ENCODE measurements around the gene PLCH1.
A peak's percentile ranks its signal among the peaks of the same experiment; 100 is the strongest.

The PLCH1 gene, protein sequence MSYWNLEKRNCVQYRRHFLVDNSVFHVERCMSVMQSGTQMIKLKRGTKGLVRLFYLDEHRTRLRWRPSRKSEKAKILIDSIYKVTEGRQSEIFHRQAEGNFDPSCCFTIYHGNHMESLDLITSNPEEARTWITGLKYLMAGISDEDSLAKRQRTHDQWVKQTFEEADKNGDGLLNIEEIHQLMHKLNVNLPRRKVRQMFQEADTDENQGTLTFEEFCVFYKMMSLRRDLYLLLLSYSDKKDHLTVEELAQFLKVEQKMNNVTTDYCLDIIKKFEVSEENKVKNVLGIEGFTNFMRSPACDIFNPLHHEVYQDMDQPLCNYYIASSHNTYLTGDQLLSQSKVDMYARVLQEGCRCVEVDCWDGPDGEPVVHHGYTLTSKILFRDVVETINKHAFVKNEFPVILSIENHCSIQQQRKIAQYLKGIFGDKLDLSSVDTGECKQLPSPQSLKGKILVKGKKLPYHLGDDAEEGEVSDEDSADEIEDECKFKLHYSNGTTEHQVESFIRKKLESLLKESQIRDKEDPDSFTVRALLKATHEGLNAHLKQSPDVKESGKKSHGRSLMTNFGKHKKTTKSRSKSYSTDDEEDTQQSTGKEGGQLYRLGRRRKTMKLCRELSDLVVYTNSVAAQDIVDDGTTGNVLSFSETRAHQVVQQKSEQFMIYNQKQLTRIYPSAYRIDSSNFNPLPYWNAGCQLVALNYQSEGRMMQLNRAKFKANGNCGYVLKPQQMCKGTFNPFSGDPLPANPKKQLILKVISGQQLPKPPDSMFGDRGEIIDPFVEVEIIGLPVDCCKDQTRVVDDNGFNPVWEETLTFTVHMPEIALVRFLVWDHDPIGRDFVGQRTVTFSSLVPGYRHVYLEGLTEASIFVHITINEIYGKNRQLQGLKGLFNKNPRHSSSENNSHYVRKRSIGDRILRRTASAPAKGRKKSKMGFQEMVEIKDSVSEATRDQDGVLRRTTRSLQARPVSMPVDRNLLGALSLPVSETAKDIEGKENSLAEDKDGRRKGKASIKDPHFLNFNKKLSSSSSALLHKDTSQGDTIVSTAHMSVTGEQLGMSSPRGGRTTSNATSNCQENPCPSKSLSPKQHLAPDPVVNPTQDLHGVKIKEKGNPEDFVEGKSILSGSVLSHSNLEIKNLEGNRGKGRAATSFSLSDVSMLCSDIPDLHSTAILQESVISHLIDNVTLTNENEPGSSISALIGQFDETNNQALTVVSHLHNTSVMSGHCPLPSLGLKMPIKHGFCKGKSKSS (N-terminal part only)

DNA sequence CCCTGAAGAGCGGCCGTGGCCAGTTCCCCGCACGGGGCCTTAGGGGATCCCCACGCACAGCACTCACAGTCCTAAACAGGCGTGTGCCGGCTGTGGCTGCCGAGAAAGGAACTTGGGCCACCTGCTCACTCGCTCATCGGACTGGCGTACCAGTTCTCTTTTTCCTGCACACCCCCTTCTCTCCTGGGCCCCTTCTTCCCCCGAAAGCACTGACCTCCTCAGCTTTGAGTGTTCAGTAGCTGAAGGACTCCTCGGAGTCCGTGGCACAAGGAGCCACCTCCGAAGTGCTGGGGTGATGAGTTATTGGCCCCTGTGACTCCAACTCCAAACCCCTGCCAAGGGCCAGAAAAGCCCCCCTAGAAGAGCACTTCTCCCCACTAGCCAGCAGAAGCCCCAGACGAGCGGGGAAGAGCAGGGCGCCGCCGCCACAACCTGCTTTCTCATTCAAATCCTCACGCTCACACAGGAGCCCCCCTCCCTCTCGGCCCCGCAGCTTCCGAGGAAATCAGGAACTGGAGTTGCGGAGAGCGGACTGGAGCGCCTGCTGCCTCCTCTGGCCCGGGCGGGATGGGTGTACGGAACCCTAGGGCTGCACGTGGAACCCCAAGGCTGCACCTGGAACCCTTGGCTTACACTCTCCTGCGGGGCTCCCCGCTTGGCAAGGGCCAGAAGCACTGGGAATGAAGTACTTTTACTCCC lies at the start of gene PLCH1:
PLCH1 (minus strand) TSS at position 446 of the 699 bp plus-strand sequence. CDS start 40,847 bp downstream, outside the sequence.
- peak; percentile 46 for DNase-seq

DNA sequence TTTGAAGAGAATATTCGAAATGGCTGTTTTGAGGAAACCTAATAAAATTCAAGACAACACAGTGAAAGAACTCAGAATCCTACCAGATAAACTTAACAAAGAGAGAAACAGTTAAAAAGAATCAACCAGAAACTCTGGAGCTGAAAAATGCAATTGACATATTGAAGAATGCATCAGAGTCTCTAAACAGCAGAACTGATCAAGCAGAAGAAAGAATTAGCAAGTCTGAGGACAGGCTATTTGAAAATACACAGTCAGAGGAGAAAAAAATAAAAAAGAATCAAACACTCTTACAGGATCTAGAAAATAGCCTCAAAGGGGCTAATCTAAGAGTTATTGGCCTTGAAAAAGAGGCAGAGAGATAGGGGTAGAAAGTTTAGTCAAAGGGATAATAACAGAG lies 47.7 kb upstream of the PLCH1 start:
- no peak for DNase-seq

DNA sequence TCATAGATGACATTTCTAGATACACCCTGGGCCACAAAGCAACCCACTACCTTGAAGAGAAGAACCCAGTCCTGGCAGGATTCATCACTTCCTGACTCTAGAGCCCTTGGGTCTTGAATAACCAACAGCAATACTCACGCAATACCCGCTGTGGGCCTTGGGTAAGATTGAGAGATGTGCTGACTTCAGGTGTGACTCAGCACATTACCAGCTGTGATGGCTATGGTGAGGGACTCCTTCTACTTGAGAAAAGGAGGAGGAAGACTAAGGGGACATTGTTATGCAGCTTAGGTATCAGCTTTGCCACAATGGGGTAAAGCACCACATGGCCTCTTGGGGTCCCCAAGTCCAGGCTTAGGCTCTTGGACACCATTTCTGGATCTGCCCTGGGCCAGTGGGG lies 46.3 kb upstream of the PLCH1 start:
- DNase-seq = no peak

DNA sequence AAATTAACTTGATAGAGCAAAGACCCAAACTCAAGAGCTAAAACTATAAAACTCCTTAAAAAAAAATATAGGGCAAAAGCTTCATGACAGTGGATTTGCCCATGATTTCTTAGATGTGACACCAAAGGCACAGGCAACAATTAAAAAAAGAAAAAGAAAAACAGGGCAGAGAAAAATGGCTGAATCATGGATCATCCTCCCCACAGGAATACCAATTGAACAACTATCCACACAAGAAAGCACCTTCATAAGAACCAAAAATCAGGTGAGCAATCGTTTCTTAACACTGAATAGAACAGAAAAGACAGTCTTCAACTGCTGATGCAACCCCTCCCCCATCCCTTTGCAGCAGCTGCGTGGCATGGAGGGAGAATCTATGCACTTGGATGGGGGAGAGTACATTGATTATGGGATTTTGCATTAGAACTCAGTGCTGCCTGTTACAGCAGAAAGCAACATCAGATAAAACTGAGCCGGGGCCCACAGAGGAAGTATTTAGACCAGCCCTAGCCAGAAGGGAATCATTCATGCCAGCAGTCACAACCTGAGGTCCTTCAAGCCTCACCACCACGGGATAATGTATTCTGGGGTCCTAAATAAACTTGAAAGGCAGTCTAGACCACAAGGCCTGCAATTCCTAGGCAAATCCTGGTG lies 45.5 kb upstream of the PLCH1 start:
- DNase-seq = no peak

DNA sequence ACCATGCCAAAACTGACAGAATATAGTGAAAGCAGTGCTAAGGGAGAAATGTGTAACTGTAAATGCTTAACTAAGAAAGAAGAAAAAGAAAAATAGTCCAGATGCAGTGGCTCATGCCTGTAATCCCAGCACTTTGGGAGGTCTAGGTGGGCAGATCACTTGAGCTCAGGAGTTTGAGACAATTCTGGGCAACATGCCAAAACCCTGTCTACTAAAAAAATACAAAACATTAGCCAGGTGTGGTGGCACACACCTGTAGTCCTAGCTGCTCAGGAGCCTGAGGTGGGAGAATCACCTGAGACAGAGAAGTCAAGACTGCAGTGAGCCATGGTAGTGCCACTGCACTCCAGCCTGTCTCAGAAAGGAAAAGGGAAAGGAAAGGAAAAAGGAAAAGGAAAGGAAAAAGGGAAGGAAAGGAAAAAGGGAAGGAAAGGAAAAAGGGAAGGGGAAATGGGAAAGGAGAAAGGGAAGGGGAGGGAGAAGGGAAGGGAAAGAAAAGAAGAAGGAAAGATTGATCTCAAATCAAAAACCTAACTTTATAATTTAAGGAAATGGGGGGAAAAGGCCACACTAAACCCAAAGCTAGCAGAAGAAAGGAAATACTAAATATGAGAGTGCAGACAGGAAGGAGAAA lies 40.9 kb upstream of the PLCH1 start:
- DNase-seq = no peak

DNA sequence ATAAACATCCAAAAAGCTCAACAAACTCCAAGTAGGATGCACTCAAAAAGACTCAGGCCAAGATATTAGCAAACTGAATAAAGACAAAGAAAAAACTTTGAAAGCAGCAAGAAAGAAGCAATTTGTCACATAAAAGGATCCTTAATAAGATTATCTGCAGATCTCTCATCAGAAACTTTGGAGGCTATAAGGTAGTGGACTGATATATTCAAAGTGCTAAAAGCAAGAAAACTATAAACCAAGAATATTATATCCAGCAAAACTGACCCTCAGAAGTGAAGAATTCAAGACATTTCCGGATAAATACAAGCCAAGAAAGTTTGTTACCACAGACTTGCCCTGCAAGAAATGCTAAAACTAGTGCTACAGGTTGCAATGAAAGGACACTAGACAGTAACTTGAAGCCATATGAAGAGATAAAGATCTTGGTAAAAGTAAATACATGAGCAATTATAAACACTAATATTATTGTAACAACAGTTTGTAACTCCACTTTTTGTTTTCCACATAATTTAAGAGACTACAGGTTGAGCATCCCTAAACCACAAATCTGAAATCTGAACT lies 37.6 kb upstream of the PLCH1 start:
- no peak for DNase-seq

DNA sequence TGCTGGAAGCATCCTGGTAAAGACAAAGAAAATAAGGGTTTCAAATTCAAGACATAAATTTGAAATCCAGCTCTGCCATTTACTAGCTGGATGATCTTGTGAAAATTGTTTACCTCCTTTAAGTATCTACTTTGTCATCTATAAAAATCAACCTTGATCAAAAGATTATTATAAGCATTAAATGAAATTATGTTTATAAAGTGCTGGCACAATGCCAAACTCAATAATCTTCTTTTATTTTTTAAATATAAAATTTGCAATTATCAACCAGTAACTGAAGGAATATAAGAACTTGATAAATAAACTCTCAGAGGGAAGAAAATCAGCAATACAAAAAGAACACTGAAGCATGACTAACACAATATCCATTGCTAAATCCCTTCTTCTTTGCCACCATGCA lies 35.4 kb upstream of the PLCH1 start:
- no peak for DNase-seq

DNA sequence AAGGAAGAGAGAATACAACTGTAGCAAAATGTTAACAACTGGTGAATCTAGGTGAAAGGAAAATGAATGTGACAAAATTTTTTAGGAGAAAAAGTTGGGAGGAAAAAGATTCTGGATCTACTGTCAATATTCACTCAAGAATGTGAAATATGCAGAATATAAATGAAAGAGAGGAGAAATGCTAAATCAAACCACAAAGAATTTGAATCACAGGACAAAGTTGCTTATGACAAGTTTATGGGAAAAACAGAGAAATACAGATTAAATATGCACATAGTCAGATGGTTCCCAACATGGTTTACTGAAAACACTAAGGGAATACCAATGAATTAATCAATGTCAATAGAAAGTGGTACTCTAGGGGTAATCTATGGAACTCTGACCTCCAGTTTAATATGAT lies 33.6 kb upstream of the PLCH1 start:
- DNase-seq = no peak

DNA sequence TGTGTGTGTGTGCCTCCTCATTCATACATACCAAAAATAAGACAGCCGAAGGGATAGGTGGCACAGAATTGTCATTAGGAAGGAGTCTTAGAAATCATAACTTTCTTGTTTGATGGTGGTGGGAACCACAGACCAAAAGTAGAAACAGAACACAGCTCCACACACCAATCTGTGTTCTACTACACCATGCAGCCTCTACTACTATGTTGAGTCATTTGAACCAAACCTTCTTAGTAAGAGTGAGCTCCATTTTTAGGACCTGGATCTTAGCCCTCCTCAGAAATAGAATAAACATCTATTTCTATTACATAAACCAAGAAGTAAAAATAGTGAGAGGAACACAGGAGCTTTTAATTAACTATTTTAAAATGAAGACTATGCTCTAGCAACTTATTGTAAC lies 27.9 kb upstream of the PLCH1 start:
- no peak for DNase-seq

DNA sequence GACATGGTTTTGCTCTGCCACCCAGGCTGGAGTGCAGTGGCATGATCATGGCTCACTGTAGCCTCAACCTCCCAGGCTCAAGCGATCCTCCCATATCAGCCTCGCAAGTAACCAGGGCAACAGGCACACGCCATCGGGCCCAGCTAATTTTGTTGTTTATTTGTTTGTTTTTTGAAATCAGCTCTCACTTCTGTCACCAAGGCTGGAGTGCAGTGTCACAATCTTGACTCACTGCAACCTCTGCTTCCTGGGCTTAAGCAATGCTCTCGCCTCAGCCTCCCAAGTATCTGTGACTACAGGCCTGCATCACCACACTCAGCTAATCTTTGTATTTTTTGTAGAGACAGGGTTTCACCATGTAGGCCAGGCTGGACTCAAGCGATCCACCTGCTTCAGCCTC lies 26.3 kb upstream of the PLCH1 start:
- no peak for DNase-seq

DNA sequence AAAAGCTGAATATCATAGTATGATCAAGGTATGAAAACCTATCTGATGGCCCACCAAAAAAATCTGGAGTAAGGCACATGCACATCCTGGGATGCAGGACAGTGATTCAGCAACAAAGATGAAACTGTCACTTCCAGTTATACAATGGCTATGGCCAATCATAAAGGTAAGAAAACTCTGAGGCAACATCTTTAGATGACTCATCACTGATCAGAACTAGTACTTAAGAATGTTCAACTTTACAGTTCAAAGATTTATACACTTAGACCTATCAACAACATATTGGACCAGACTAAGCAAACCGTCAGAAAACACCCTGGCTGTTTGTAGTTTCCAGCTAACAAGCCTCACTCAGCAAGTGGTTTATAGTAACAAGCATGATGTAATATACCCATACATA lies 21.3 kb upstream of the PLCH1 start:
- no peak for DNase-seq

DNA sequence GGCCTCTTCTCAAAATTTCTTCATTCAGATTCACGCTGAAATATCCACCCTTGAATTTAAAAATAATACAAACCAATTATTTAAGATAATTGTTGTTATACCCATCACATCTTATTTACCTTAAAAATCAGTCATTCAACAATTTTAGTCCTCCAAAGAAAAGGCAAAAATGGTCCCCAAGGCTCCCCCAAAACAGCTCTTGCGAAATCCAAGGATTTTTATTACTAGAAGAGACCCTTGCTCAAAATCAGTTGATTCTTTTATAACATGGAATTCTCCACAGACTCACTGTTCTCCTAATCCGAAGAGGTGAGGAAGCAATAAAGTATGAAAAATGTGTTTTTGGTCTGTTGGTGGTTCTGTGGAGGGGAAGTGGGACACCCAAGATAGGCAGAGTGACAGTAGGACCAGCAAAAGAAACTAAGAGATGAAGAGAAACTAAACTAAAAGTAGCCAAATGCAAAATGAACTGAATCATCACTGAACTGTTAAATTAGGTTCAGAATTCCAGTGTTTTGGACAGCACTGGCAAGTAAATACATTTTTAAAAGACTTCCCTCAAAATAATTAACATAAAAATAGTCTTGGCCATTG lies 19.1 kb upstream of the PLCH1 start:
- DNase-seq = no peak

DNA sequence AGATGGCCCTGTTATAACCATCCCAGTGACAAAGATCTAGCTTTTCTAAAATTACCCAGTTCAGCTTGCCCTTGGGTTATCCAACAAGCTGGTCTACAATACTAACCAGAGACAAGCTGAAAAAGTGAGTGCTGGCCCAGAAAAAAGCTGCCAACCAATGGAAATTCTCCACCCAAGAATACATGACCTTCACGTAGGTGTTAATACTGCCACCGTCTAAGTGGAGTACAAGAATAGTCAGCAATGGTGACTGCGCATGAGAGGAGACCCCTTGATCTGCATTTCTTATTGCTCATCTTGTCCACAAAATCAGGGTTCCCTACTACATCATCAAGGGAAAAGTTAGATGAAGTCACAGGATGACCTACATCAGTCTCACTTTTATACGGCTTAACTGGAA lies 15.8 kb upstream of the PLCH1 start:
- no peak for DNase-seq

DNA sequence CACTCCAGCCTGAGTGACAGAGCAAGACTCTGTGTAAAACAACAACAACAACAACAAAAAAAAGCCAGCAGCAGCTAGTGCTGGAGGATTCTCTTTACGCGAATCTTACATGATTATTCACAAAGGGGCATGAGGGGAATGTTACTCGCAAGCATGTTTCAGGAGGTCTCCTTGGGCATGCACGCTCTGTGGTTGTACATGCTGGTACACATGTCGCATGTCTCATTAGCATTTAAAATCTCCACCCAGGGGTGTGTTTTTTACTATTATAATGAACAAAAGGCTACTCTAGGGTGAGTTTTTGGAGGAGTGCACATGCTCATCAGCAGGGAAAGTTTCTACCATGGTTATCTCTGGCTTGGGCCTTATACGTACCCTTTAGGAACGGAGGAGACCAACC lies 12.7 kb upstream of the PLCH1 start:
- DNase-seq = no peak

DNA sequence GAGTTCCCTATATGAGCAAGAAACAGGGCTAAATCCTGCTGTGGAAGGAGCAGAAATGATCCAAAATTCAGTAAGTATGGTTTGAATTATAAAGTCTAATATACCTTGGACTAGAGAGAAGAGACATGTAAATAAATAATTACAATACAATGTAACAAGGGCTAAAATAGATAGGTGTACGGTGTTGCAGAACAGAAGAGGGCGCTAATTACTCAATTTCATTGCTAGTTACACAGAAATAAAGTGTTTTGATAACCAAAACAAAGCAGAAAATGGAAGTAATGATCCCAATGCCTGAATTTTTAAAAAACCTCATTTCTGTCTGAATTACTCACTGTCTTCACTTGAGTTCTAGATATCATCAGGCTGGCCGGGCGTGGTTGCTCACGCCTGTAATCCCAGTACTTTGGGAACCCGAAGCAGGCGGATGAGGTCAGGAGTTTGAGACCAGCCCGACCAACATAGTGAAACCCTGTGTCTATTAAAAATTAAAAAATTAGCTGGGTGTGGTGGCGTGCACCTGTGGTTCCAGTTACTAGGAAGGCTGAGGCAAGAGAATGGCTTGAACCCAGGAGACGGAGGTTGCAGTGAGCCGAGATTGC lies 8.3 kb upstream of the PLCH1 start:
- peak; percentile 57 for DNase-seq

DNA sequence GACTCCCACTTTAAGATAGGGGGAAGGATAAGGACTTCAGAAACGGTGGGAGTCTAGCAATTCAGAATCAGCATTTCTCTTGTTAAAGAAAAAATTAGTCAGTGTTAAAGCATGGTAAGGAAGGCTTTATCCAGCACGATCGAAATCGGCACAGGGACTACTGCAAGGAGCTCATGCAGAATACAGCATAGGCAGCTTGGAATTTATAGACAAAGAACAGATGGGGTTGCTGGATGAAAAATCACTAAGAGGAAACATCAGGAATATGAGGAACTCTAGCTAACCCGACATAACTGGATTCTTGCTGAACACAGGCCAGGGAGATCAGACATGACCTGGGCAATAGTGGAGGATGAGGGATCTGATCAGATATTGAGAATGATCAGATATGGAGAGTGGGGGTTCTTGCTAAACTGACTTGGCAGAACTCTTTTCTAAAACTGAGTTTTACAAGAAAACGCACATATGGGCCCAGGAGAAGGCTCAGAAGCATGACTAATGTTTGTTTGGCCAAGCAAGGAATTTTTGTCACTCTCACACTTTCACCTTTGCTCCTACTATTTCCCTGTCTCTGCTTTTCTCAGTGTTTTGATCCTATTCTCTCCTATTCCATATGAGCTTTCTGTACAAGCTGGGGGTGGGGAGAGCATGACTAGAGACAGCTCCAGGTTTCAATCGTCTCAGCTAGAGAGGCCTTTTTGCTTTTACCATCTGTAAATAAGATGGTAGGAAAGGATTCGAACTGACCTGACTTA lies 3.9 kb upstream of the PLCH1 start:
- DNase-seq = no peak

DNA sequence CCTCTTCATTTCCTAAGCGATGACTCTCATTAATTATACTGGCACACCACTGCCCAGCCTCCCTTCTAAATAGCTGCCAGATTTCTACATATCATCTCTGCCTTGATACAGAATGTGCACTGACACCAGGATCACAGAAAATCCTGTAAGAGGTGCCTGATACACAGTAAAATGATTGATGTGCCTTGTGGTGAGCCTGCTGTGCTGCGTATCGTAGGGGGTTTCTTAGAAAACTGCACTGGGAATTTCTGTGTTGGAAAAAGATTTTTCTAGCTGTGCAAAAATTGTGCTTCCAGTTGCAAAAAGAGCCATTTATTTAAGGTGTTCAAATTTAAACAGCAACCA lies 3.0 kb upstream of the PLCH1 start:
- DNase-seq = no peak

DNA sequence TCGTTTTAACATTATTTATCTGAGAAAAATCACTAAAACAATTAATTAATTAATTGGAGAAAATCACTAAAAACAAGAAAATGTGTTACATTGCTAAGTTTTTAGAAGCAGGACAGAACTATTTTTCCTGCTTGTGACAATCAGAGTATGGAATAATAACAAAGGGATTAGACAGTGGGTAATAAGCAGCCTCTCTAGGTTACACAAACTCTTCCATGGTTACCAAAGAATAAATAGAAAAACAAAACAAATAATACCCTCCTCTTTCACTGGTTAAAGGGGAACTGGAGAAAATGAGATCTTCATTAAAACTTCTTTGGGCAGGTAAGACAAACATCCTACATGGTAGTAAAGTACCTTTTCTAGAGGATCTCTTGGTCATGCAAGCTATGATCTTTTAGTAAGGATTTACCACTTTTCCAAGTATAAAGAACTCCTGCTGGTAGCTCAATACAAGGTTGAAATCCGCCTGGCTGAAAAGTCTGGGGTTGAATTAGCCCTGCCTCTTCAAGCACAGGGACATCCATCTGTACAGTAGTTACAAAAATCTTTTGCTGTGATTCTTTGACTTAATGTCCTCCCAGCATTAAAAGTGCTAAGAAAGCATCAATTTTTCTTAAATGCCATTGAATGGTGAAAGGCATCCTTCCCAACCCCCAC lies 2.5 kb upstream of the PLCH1 start:
- no peak for DNase-seq

DNA sequence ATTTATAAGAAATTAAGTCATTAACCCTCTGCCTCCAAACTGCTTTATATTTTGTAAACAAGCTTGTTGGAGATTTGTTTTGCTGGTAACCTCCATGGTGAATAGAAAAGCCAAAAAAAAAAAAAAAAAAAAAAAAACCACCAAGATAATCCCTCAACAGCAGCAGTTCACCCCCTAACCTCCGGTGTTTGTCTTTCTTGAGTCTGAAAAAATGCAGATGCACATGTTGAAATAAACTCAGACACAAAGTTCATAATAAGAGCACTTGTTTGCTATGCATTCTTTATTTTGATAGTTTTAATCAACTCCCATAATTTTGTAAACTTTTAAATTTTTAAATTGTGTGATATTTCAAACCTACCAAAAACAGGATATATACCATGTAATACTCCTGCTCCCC lies 1.8 kb upstream of the PLCH1 start:
- DNase-seq = no peak

Measured in kidney glomerular epithelial cell (primary cell).